ENCODE results near the gene KIFAP3.

DNA sequence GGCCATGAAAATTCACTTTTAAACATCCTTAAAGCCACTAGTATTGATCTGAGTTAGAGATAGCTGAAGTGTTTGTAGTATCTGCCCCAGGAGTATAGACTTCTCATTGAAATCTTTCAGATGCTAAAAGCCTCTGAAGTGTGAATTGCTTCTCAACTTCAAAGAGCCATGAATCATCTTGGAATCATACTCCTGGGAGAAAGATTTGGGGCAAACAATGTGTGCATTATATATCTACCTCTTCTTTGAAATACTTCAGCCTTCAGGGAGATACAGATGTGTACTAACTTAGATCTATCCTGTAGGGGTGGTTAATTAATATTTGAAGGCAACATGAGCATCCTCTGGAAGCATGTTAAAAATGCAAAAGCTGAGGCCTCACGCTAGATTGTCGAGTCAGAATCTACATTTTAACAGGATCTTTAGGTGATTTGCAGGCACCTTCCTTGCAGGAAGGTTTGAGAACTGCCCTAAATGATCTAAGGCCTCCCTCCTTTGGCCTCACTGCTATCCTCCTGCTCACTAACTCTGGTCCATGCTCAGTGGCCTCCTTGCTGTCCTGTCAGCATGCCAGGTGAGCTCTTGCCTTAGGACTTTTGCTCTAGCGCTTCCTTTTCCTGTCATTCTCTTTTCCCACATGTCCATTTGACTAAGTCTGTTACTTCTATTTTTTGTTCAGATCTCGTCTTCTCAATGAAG is 174.8 kb downstream of the KIFAP3 start:
- TF ChIP-seq, protein P1, sequence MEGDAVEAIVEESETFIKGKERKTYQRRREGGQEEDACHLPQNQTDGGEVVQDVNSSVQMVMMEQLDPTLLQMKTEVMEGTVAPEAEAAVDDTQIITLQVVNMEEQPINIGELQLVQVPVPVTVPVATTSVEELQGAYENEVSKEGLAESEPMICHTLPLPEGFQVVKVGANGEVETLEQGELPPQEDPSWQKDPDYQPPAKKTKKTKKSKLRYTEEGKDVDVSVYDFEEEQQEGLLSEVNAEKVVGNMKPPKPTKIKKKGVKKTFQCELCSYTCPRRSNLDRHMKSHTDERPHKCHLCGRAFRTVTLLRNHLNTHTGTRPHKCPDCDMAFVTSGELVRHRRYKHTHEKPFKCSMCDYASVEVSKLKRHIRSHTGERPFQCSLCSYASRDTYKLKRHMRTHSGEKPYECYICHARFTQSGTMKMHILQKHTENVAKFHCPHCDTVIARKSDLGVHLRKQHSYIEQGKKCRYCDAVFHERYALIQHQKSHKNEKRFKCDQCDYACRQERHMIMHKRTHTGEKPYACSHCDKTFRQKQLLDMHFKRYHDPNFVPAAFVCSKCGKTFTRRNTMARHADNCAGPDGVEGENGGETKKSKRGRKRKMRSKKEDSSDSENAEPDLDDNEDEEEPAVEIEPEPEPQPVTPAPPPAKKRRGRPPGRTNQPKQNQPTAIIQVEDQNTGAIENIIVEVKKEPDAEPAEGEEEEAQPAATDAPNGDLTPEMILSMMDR (conservative IDR thresholded peaks at IDR 0.05; ENCODE audit: low read length) = no peak
- no peak for TF ChIP-seq EZH2phosphoT487 (IDR thresholded peaks at IDR 0.05; ENCODE audit: borderline replicate concordance, low read depth, low read length)

Measured in OCI-LY7 (cell line).